Osteoblast (primary cell): ENCODE results near the gene VENTX. TPM values are rescaled to one million over a fixed set of nuclear protein-coding genes. Genes with fewer than 3 reads are reported as not detected.

Source experiments
- DNase-seq: peaks from one replicate; pipeline ENCODE4 v3.0.0; 2011; ENCODE audit warnings: low spot score, mixed read lengths; ENCODE audit not compliant: insufficient read length; ENCODE audit errors: missing footprints
- H2AFZ ChIP-seq: 2 replicates; pipeline ENCODE4 v1.6.0; 2011; ENCODE audit warnings: mild to moderate bottlenecking, low read length
- H3K27ac ChIP-seq: 2 replicates; pipeline ENCODE4 v1.5.1; 2011; ENCODE audit warnings: mild to moderate bottlenecking, low read depth, low read length, moderate library complexity
- H3K27me3 ChIP-seq: 2 replicates; pipeline ENCODE4 v1.6.0; 2012; ENCODE audit warnings: mild to moderate bottlenecking, control low read depth, inconsistent platforms, low read length, moderate library complexity; ENCODE audit not compliant: insufficient read depth
- H3K36me3 ChIP-seq: 2 replicates; pipeline ENCODE4 v1.5.1; 2011; ENCODE audit warnings: mild to moderate bottlenecking, low read length, control low read depth, moderate library complexity; ENCODE audit not compliant: insufficient read depth
- H3K4me1 ChIP-seq: 2 replicates; pipeline ENCODE4 v1.5.1; 2011; ENCODE audit warnings: mild to moderate bottlenecking, low read length, control low read depth, moderate library complexity; ENCODE audit not compliant: insufficient read depth
- H3K4me2 ChIP-seq: 2 replicates; pipeline ENCODE4 v1.6.0; 2011; ENCODE audit warnings: mild to moderate bottlenecking, low read length; ENCODE audit not compliant: insufficient read depth
- H3K4me3 ChIP-seq: fragments of 200-600 bp; sonication (generic); 3 replicates; pipeline ENCODE4 v1.5.1; 2012; ENCODE audit warnings: mild to moderate bottlenecking, low read length, inconsistent platforms; ENCODE audit not compliant: insufficient read depth
- H3K79me2 ChIP-seq: 2 replicates; pipeline ENCODE4 v1.6.0; 2012; ENCODE audit warnings: mild to moderate bottlenecking, low read length, control low read depth, inconsistent platforms; ENCODE audit not compliant: insufficient read depth
- H3K9me3 ChIP-seq: 2 replicates; pipeline ENCODE4 v1.5.1; 2011; ENCODE audit warnings: low read depth, low read length, control low read depth
- H4K20me1 ChIP-seq: 2 replicates; pipeline ENCODE4 v1.6.0; 2012; ENCODE audit warnings: mild to moderate bottlenecking, low read length, control low read depth; ENCODE audit not compliant: insufficient read depth
- total RNA-seq: library from RNA; depleted of rRNA; stranded (reverse); fragments of >200 nt; gene quantifications from 2 replicates; pipeline ENCODE4 v1.2.3, GENCODE V29; 2012
- TF ChIP-seq, protein P1 (sequence below): IDR thresholded peaks from 2 replicates; pipeline ENCODE4 v1.5.1; 2011; ENCODE audit warnings: mild to moderate bottlenecking, low read depth, low read length, moderate library complexity; ENCODE audit errors: extremely low read depth

The VENTX gene
- total RNA-seq, 1 donor = not detected

DNA sequence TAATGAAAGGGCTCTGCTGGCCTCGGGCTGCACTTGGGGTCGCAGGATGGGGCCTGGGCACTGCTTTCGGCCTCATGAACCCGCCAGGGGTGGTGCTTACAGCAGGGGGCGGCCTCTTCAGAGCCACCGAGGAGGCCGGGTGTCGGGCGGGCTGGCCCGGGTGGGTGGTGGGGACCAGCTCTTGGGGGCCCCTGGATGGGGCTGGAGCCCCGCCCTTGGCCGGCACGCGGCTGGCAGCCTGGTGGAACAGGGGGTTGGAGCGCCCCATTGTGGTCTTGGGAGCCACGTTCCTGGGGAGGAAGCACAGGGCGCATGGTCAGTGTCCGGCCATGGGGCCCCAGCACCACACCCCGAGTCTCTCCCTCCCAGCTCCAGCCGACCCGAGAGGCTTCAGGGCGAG is 30.2 kb downstream of the VENTX start:
- TF ChIP-seq, protein P1, sequence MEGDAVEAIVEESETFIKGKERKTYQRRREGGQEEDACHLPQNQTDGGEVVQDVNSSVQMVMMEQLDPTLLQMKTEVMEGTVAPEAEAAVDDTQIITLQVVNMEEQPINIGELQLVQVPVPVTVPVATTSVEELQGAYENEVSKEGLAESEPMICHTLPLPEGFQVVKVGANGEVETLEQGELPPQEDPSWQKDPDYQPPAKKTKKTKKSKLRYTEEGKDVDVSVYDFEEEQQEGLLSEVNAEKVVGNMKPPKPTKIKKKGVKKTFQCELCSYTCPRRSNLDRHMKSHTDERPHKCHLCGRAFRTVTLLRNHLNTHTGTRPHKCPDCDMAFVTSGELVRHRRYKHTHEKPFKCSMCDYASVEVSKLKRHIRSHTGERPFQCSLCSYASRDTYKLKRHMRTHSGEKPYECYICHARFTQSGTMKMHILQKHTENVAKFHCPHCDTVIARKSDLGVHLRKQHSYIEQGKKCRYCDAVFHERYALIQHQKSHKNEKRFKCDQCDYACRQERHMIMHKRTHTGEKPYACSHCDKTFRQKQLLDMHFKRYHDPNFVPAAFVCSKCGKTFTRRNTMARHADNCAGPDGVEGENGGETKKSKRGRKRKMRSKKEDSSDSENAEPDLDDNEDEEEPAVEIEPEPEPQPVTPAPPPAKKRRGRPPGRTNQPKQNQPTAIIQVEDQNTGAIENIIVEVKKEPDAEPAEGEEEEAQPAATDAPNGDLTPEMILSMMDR = no peak
- no peak overlapping the region for H2AFZ ChIP-seq
- no peaks in the 10 kb centered on the region for H3K4me1 ChIP-seq
- no peaks in the 10 kb centered on the region for H3K9me3 ChIP-seq
- H3K4me3 ChIP-seq = no peak overlapping the region
- no peak for DNase-seq
- H3K4me2 ChIP-seq = no peak overlapping the region
- no peaks in the 10 kb centered on the region for H3K36me3 ChIP-seq
- H3K79me2 ChIP-seq = no peaks in the 10 kb centered on the region
- H4K20me1 ChIP-seq = no peaks in the 10 kb centered on the region
- H3K27me3 ChIP-seq = peaks cover 4% of the 10 kb centered on the region
- no peak overlapping the region for H3K27ac ChIP-seq

DNA sequence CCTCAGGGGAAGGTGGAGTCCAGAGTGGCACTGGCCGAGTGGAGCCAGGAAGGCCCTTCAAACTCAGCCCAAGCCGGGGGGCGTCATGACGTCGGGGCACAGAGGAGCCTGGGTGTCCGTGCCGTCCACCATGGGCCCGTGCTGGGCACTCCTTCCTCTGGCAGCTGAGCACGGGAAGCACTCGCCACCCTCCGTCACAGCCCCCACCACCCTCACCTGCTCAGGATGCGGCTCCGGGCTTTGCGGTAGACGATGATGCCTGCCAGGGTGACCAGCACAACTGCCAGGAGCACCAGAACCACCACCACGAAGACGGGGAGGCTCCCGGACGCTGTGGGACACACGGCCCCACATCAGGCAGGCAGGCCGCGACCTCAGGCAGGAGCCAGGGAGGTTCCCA is 30.9 kb downstream of the VENTX start:
- Histone ChIP-seq H3K4me2 (no peak overlapping the region), H3K27ac (no peak overlapping the region), H2AFZ (no peak overlapping the region), H3K4me1 (no peaks in the 10 kb centered on the region), H4K20me1 (no peaks in the 10 kb centered on the region), H3K27me3 (no peaks in the 10 kb centered on the region), H3K4me3 (no peak overlapping the region), H3K9me3 (no peaks in the 10 kb centered on the region), H3K79me2 (no peaks in the 10 kb centered on the region), H3K36me3 (no peaks in the 10 kb centered on the region)
- peak; percentile 89 for DNase-seq
- TF ChIP-seq, protein P1 = no peak

- no peak for DNase-seq
- no peaks in the 10 kb centered on the region for H3K4me1 ChIP-seq
- no peaks in the 10 kb centered on the region for H3K27me3 ChIP-seq
- no peaks in the 10 kb centered on the region for H3K9me3 ChIP-seq
- no peak overlapping the region for H3K4me2 ChIP-seq
- H3K36me3 ChIP-seq = no peaks in the 10 kb centered on the region
- no peak overlapping the region for H3K27ac ChIP-seq
- H3K79me2 ChIP-seq = no peaks in the 10 kb centered on the region
- TF ChIP-seq, protein P1 = no peak
- H4K20me1 ChIP-seq = no peaks in the 10 kb centered on the region
- no peak overlapping the region for H3K4me3 ChIP-seq
- no peak overlapping the region for H2AFZ ChIP-seq
Measured at GRCh38 chr10:133269367-133269766, 31.7 kb downstream of the VENTX start.

GRCh38 chr10:133270204-133270603 is 32.5 kb downstream of the VENTX start:
- Histone ChIP-seq H2AFZ (no peak overlapping the region), H3K4me1 (no peaks in the 10 kb centered on the region), H3K4me3 (no peak overlapping the region), H3K36me3 (no peaks in the 10 kb centered on the region), H3K27me3 (no peaks in the 10 kb centered on the region), H3K4me2 (no peak overlapping the region), H3K9me3 (no peaks in the 10 kb centered on the region), H3K79me2 (no peaks in the 10 kb centered on the region), H4K20me1 (no peaks in the 10 kb centered on the region), H3K27ac (no peak overlapping the region)
- TF ChIP-seq, protein P1 = no peak
- DNase-seq = no peak
